HG03066 (cell line): ENCODE data around the gene RAB11FIP3.
"Not testable (repeated sequence)": the region's sequence is repeated elsewhere in the genome, so short reads cannot be mapped to it uniquely, and the experiment has no call there.

Source experiments
- ATAC-seq: cut with Tn5 transposase; IDR thresholded peaks from one replicate; pipeline ENCODE4 v1.9.1; 2021; ENCODE audit warnings: low read depth; ENCODE audit not compliant: unreplicated experiment

Gene RAB11FIP3

GRCh38 chr16:483341-484075 lies 58.1 kb downstream of the RAB11FIP3 start:
- no peak for ATAC-seq

- no peak for ATAC-seq
These were observed 64.2 kb downstream of the RAB11FIP3 start for GRCh38 chr16:489606-490005.

GRCh38 chr16:490768-491167 lies 65.3 kb downstream of the RAB11FIP3 start:
- no peak for ATAC-seq

GRCh38 chr16:491220-491919 lies 65.9 kb downstream of the RAB11FIP3 start:
- ATAC-seq, result no peak

GRCh38 chr16:492211-492875 lies 66.9 kb downstream of the RAB11FIP3 start:
- ATAC-seq, result no peak

GRCh38 chr16:494676-495075 lies 69.2 kb downstream of the RAB11FIP3 start:
- not testable (repeated sequence) for ATAC-seq

- ATAC-seq, result no peak
These were observed 69.8 kb downstream of the RAB11FIP3 start for GRCh38 chr16:495127-495748.

GRCh38 chr16:496097-496886 lies 70.8 kb downstream of the RAB11FIP3 start:
- ATAC-seq, result no peak

- no peak for ATAC-seq
These were observed 71.8 kb downstream of the RAB11FIP3 start for GRCh38 chr16:497258-497657.

- no peak for ATAC-seq
These were observed 74.5 kb downstream of the RAB11FIP3 start for GRCh38 chr16:499924-500323.

GRCh38 chr16:500709-501108 lies 75.3 kb downstream of the RAB11FIP3 start:
- ATAC-seq, result no peak

GRCh38 chr16:502179-502943 lies 76.9 kb downstream of the RAB11FIP3 start:
- ATAC-seq, result no peak

- ATAC-seq, result no peak
These were observed 78.0 kb downstream of the RAB11FIP3 start for GRCh38 chr16:503150-504071.

GRCh38 chr16:505479-506245 lies 80.2 kb downstream of the RAB11FIP3 start:
- no peak for ATAC-seq

GRCh38 chr16:506246-506546 lies 80.7 kb downstream of the RAB11FIP3 start:
- ATAC-seq, result no peak

- ATAC-seq, result not testable (repeated sequence)
These were observed 82.1 kb downstream of the RAB11FIP3 start for GRCh38 chr16:507527-507926.

GRCh38 chr16:507996-508395 lies 82.5 kb downstream of the RAB11FIP3 start:
- ATAC-seq, result no peak
